Measurements from ENCODE around the gene INO80C.

- no peak for TF ChIP-seq CTCF (optimal IDR thresholded peaks at IDR 0.05 in 1 of 3, IDR thresholded peaks at IDR 0.05 in 1 of 3, conservative IDR thresholded peaks at IDR 0.05 in 1 of 3; ENCODE audit: extremely low read depth in 1 of 3, insufficient read depth in 2 of 3, low read length in 3 of 3)
- TF ChIP-seq EZH2 (IDR thresholded peaks at IDR 0.05; ENCODE audit: low read length), result no peak
Observed at GRCh38 chr18:35443847-35444246, 53.9 kb downstream of the INO80C start.
